ENCODE measurements around the gene IFNL2.

GRCh38 chr19:39296055-39296645 lies 28.0 kb downstream of the IFNL2 start, which contains the start of gene IFNL1:
- no peak for TF ChIP-seq CTCF (IDR thresholded peaks at IDR 0.05)
- no peak for TF ChIP-seq EZH2 (IDR thresholded peaks at IDR 0.05; ENCODE audit: borderline replicate concordance, insufficient read depth, low read depth, low read length, poor library complexity, severe bottlenecking)

Measured in B cell (primary cell).